K562 (cell line): ENCODE measurements around the gene DCAF4L1. TPM values are rescaled to one million over a fixed set of nuclear protein-coding genes. Genes with fewer than 3 reads are reported as not detected.

Source experiments
- ATAC-seq: fragments of 200-7000 bp; cut with Tn5 transposase; 3 replicates; pipeline ENCODE4 v1.9.1; 2020; ENCODE audit warnings: moderate library complexity
- BruUV-seq: library from RNA; stranded (reverse); fragments of 400-500 nt; replicated peaks from 2 replicates; lab custom pipeline; 2021; lab: Mats Ljungman, UMichigan
- CTCF ChIA-PET: fragments of 300-600 bp; formaldehyde crosslinking; extraction: SDS; loops from one replicate; lab custom pipeline; 2021; ENCODE audit warnings: low intra/inter-chr PET ratio; lab: Yijun Ruan, JAX
- POLR2A ChIA-PET: fragments of 300-600, 350-650 bp; sonication (Branson Sonifier 250); formaldehyde crosslinking; extraction: SDS; loops from one replicate; lab custom pipeline; 2021; ENCODE audit warnings: antibody characterized with exemption, inconsistent platforms; lab: Yijun Ruan, JAX
- DNase-seq, 4 experiments: peaks; one replicate each; pipeline versions ENCODE4 v3.0.0 to v3.0.0-alpha.2; 2011 to 2018; ENCODE audit warnings: low spot score in 3 of 4, mixed read lengths in 3 of 4; ENCODE audit errors: extremely low read depth in 1 of 4
- FAIRE-seq: peaks from 2 replicates; lab custom pipeline; 2011; peaks lifted over from hg19 to GRCh38; lab: Jason Lieb, UNC
- H2AFZ ChIP-seq: 2 replicates; pipeline ENCODE4 v1.6.0; 2011; ENCODE audit warnings: low read depth, low read length, control low read depth, inconsistent platforms
- H3K27ac ChIP-seq: fragments of 200-600 bp; 3 replicates; pipeline ENCODE4 v1.8.0; 2011; ENCODE audit warnings: low read depth, mild to moderate bottlenecking, control low read depth, inconsistent platforms, low read length, moderate library complexity, mixed read lengths; ENCODE audit errors: extremely low read depth
- H3K27me3 ChIP-seq, 2 experiments: fragments of 300-600 bp in 1 of 2; 2 replicates in 1 of 2; 3 replicates in 1 of 2; pipeline versions ENCODE4 v1.6.0 to v1.8.0; 2011; ENCODE audit warnings: inconsistent platforms in 2 of 2, low read length in 2 of 2, mild to moderate bottlenecking in 1 of 2, mixed read lengths in 1 of 2, moderate library complexity in 1 of 2; ENCODE audit not compliant: control insufficient read depth in 2 of 2, insufficient read depth in 2 of 2
- H3K36me3 ChIP-seq: fragments of 300-600 bp; 3 replicates; pipeline ENCODE4 v1.8.0; 2011; ENCODE audit warnings: mild to moderate bottlenecking, low read length, inconsistent platforms; ENCODE audit not compliant: control insufficient read depth, insufficient read depth
- H3K4me1 ChIP-seq, 2 experiments: fragments of 200-600 bp in 1 of 2; replicated peaks in 1 of 2; 2 replicates in 1 of 2; 3 replicates in 1 of 2; pipeline versions ENCODE4 v1.5.1 to v1.8.0; 2011; ENCODE audit warnings: inconsistent platforms in 2 of 2, low read length in 2 of 2, mild to moderate bottlenecking in 1 of 2, mixed read lengths in 1 of 2, moderate library complexity in 1 of 2; ENCODE audit not compliant: control insufficient read depth in 2 of 2, insufficient read depth in 2 of 2
- H3K4me2 ChIP-seq: 2 replicates; pipeline ENCODE4 v1.6.1; 2011; ENCODE audit warnings: low read length, control low read depth, inconsistent platforms, mixed read lengths; ENCODE audit not compliant: insufficient read depth
- H3K4me3 ChIP-seq: fragments of 200-600 bp; sonication (generic), shearing (Covaris generic); 2 replicates; pipeline ENCODE4 v1.5.1; 2016; ENCODE audit warnings: control low read depth, inconsistent platforms
- H3K79me2 ChIP-seq: fragments of 200-600 bp; 3 replicates; pipeline ENCODE4 v1.8.0; 2011; ENCODE audit warnings: low read length, inconsistent platforms; ENCODE audit not compliant: control insufficient read depth, insufficient read depth
- H3K9ac ChIP-seq, 2 experiments: 2 replicates each; pipeline versions ENCODE4 v1.6.0 to v1.6.1; 2011; ENCODE audit warnings: low read depth in 2 of 2, low read length in 2 of 2, control low read depth in 1 of 2, inconsistent platforms in 1 of 2, mild to moderate bottlenecking in 1 of 2, mixed read lengths in 1 of 2; ENCODE audit not compliant: insufficient read depth in 1 of 2
- H3K9me1 ChIP-seq: one replicate; pipeline ENCODE4 v1.6.0; 2011; ENCODE audit warnings: inconsistent platforms, mild to moderate bottlenecking, low read length, moderate library complexity; ENCODE audit not compliant: control insufficient read depth, insufficient read depth
- H3K9me3 ChIP-seq: replicated peaks from 2 replicates; pipeline ENCODE4 v1.5.1; 2011; ENCODE audit warnings: low read depth, low read length, inconsistent platforms; ENCODE audit not compliant: control insufficient read depth, insufficient read depth
- H4K20me1 ChIP-seq: replicated peaks from 2 replicates; pipeline ENCODE4 v1.6.1; 2011; ENCODE audit warnings: low read length, inconsistent platforms, mixed read lengths; ENCODE audit not compliant: control insufficient read depth, insufficient read depth
- CBFA2T3 ChIP-seq: fragments of 450-650 bp; IDR thresholded peaks from 2 replicates; pipeline ENCODE4 v1.6.1; 2017
- EP300 ChIP-seq: IDR thresholded peaks from 2 replicates; pipeline ENCODE4 v1.6.1; 2012; ENCODE audit warnings: low read length, improper control_type of control experiment
- KAT2B ChIP-seq: IDR thresholded peaks from one replicate; pipeline ENCODE4 v1.6.1; 2012; ENCODE audit warnings: low read depth, mild to moderate bottlenecking, control low read depth, inconsistent platforms, low read length, moderate library complexity
- MBD2 ChIP-seq: sonication (generic); IDR thresholded peaks from 2 replicates; pipeline ENCODE4 v1.6.1; 2016; ENCODE audit warnings: low read depth, borderline replicate concordance
- NFE2 ChIP-seq: IDR thresholded peaks from 2 replicates; pipeline ENCODE4 v1.6.1; 2014; ENCODE audit warnings: antibody characterized with exemption, low read depth
- NR3C1 ChIP-seq: sonication (generic); formaldehyde crosslinking; IDR thresholded peaks from 2 replicates; pipeline ENCODE4 v1.8.1; 2022; ENCODE audit warnings: missing genetic modification reagents
- RAD21 ChIP-seq, 2 experiments: fragments of 250-450 bp in 1 of 2; fragments of 450-650 bp in 1 of 2; sonication (Bioruptor Pico) in 1 of 2; formaldehyde crosslinking in 1 of 2; IDR thresholded peaks in 1 of 2; conservative IDR thresholded peaks in 1 of 2; 2 replicates each; pipeline versions ENCODE4 v1.4.0 to v1.8.0; 2020 to 2022; ENCODE audit warnings: mild to moderate bottlenecking in 2 of 2, moderate library complexity in 1 of 2
- XRCC4 ChIP-seq: IDR thresholded peaks from one replicate; pipeline ENCODE4 v1.6.1; 2011; ENCODE audit not compliant: insufficient read depth, insufficient read length; ENCODE audit errors: extremely low read depth
- ZC3H4 ChIP-seq: sonication (generic); formaldehyde crosslinking; IDR thresholded peaks from 2 replicates; pipeline ENCODE4 v1.9.0; 2021; ENCODE audit warnings: missing genetic modification reagents, borderline replicate concordance
- ZNF217 ChIP-seq: sonication (generic); formaldehyde crosslinking; IDR thresholded peaks from 2 replicates; pipeline ENCODE4 v1.8.0; 2022; ENCODE audit warnings: mild to moderate bottlenecking, missing genetic modification reagents
- ZNF23 ChIP-seq: fragments of 250-450 bp; sonication (Bioruptor Pico); IDR thresholded peaks from 2 replicates; pipeline ENCODE4 v1.4.0; 2020; ENCODE audit warnings: mild to moderate bottlenecking
- WGBS: fragments of 100-300 bp; shearing (Covaris generic); methylation state at CpG from one replicate; pipeline ENCODE4 v1.1.6; 2016; ENCODE audit warnings: low coverage, mixed read lengths; ENCODE audit not compliant: insufficient coverage; ENCODE audit errors: missing lambda C conversion rate; 5-methylcytosine and 5-hydroxymethylcytosine counted together
- in situ Hi-C: fragments of 300-500 bp; cut with MboI; formaldehyde crosslinking; loops from 4 replicates; pipeline ENCODE4 v1.15.0; 2018; ENCODE audit warnings: inconsistent platforms, mixed read lengths
- intact Hi-C: fragments of 100-400 bp; cut with micrococcal nuclease; formaldehyde crosslinking; loops from 2 replicates; pipeline ENCODE4 v1.14.2; 2022
- polyA plus RNA-seq, 8 experiments: library from polyadenylated mRNA; depleted of rRNA in 4 of 8; stranded (reverse) in 5 of 8; unstranded in 3 of 8; fragments of >200 nt; fragmentation: Nextera tagmentation in 2 of 8; fragmentation: Illumina TruSeq in 1 of 8; extraction: Ambion mirVana in 2 of 8; extraction: Trizol in 1 of 8; gene quantifications; 2 replicates each; pipeline versions ENCODE4 v1.2.1 to v1.2.3, GENCODE V29; 2011 to 2014; ENCODE audit warnings: inconsistent platforms in 1 of 8, missing spikeins in 1 of 8
- total RNA-seq, 7 experiments: library from RNA; depleted of rRNA in 6 of 7; stranded (reverse); fragments of >200 nt in 6 of 7; fragmentation: Illumina TruSeq in 2 of 7; extraction: Trizol in 2 of 7; gene quantifications; 2 replicates each; pipeline versions ENCODE4 v1.2.1 to v1.2.3, GENCODE V29; 2011 to 2021; ENCODE audit warnings: low replicate concordance in 1 of 7
- TF ChIP-seq, protein P1 (sequence below): fragments of 250-450 bp; sonication (Bioruptor Pico); IDR thresholded peaks from 2 replicates; pipeline ENCODE4 v1.4.0; 2020
- TF ChIP-seq, protein P2 (sequence below), 2 experiments: fragments of 450-650 bp; formaldehyde crosslinking in 1 of 2; IDR thresholded peaks; 2 replicates each; pipeline versions ENCODE4 v1.4.0 to v1.6.1; 2014 to 2020; ENCODE audit warnings: mild to moderate bottlenecking in 2 of 2, borderline replicate concordance in 1 of 2, low read depth in 1 of 2

The DCAF4L1 gene
- total and polyA plus RNA-seq, 9 of the 15 experiments (the other 6 are each of a cell fraction or from before 2014, with no cell fraction given): 0.17 to 0.64 (median 0.36) TPM

DNA sequence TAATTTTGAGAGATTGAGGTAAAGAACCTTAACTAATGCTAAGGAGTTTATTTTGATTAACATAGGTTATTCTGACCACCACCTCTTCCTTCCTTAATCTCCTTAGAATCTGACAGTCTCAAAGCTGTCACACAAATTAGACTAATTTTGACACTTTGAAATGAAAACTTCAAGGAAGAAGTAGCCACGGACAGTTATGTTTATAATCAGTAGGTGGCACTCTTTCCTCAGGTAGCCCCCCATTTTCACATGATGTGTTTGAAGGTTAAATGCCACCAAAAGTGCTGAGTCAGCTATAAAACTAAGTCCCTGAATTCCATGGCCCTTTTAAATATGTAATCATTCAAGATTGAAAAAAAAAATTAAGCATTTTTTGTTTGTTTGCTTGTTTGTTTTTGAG is 23.9 kb upstream of the DCAF4L1 start:
- Histone ChIP-seq H3K79me2 (no peaks in the 10 kb centered on the region), H3K27me3 (no peaks in the 10 kb centered on the region), H3K27ac (no peak overlapping the region), H3K4me1 (no peaks in the 10 kb centered on the region), H4K20me1 (no peaks in the 10 kb centered on the region), H3K9ac (no peak overlapping the region), H3K4me2 (no peak overlapping the region), H3K9me1 (no peaks in the 10 kb centered on the region), H3K9me3 (no peaks in the 10 kb centered on the region), H3K36me3 (peaks cover 38% of the 10 kb centered on the region), H2AFZ (no peak overlapping the region), H3K4me3 (no peak overlapping the region)
- ATAC-seq (peak; percentile 86), DNase-seq (peak; percentile 38 to 63 (median 56)), FAIRE-seq (peak; percentile 80)
- BruUV-seq: no TSS peak
- in situ Hi-C loops: loop anchor here (25.0 kb wide), 1 partner anchor 555 kb away; no protein-coding TSS in a partner anchor
- CTCF ChIA-PET: interaction anchor here (0.6 to 1.3 kb wide), 4 partner anchors 265 to 907 kb away, joined by 3 to 5 read pairs (median 4); no protein-coding TSS in a partner anchor
- WGBS: 9% methylated on average over 1 of the region's 1 CpG
- intact Hi-C loops: loop anchor here (1.0 to 10.0 kb wide), 2 partner anchors 263 to 323 kb away; no protein-coding TSS in a partner anchor
- POLR2A ChIA-PET: interaction anchor here (0.6 to 0.8 kb wide), 2 partner anchors 13 to 530 kb away, joined by 3 read pairs; no protein-coding TSS in a partner anchor
- TF ChIP-seq, protein P1, sequence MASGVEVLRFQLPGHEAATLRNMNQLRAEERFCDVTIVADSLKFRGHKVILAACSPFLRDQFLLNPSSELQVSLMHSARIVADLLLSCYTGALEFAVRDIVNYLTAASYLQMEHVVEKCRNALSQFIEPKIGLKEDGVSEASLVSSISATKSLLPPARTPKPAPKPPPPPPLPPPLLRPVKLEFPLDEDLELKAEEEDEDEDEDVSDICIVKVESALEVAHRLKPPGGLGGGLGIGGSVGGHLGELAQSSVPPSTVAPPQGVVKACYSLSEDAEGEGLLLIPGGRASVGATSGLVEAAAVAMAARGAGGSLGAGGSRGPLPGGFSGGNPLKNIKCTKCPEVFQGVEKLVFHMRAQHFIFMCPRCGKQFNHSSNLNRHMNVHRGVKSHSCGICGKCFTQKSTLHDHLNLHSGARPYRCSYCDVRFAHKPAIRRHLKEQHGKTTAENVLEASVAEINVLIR: no peak
- TF ChIP-seq NR3C1 (CRISPR knock-in tag) (no peak), CBFA2T3 (no peak), XRCC4 (no peak), ZC3H4 (CRISPR knock-in tag) (no peak), KAT2B (no peak), EP300 (no peak; the same call in 1 of the 2 replicates), ZNF23 (no peak), NFE2 (peak; percentile 85), ZNF217 (CRISPR knock-in tag) (no peak), MBD2 (no peak), RAD21 (CRISPR knock-in tag; conservative IDR thresholded peaks at IDR 0.05 in 1 of 2, IDR thresholded peaks at IDR 0.05 in 1 of 2) (peak; percentile 57 to 69)
- TF ChIP-seq, protein P2, sequence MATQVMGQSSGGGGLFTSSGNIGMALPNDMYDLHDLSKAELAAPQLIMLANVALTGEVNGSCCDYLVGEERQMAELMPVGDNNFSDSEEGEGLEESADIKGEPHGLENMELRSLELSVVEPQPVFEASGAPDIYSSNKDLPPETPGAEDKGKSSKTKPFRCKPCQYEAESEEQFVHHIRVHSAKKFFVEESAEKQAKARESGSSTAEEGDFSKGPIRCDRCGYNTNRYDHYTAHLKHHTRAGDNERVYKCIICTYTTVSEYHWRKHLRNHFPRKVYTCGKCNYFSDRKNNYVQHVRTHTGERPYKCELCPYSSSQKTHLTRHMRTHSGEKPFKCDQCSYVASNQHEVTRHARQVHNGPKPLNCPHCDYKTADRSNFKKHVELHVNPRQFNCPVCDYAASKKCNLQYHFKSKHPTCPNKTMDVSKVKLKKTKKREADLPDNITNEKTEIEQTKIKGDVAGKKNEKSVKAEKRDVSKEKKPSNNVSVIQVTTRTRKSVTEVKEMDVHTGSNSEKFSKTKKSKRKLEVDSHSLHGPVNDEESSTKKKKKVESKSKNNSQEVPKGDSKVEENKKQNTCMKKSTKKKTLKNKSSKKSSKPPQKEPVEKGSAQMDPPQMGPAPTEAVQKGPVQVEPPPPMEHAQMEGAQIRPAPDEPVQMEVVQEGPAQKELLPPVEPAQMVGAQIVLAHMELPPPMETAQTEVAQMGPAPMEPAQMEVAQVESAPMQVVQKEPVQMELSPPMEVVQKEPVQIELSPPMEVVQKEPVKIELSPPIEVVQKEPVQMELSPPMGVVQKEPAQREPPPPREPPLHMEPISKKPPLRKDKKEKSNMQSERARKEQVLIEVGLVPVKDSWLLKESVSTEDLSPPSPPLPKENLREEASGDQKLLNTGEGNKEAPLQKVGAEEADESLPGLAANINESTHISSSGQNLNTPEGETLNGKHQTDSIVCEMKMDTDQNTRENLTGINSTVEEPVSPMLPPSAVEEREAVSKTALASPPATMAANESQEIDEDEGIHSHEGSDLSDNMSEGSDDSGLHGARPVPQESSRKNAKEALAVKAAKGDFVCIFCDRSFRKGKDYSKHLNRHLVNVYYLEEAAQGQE (IDR thresholded peaks at IDR 0.05; ENCODE audit: borderline replicate concordance): peak; percentile 33; the same call in 1 of the 2 replicates
- TF ChIP-seq, protein P2 (CRISPR knock-in tag; IDR thresholded peaks at IDR 0.05; ENCODE audit: low read depth): no peak
